Neural crest cell (in vitro differentiated cells): ENCODE measurements around the gene RPGRIP1. TPM values are rescaled to one million over a fixed set of nuclear protein-coding genes. Genes with fewer than 3 reads are reported as not detected.

Experiments
- DNase-seq: peaks from one replicate; pipeline ENCODE4 v3.0.0; 2021; ENCODE audit warnings: low read depth, mixed read lengths, low spot score
- H3K27ac Mint-ChIP-seq: one replicate; pipeline ENCODE4 v1.8.0; 2021; ENCODE audit warnings: mild to moderate bottlenecking, mixed read lengths; ENCODE audit not compliant: unreplicated experiment
- H3K27me3 Mint-ChIP-seq: 2 replicates; pipeline ENCODE4 v1.8.0; 2021; ENCODE audit warnings: low read depth, mild to moderate bottlenecking, mixed read lengths
- H3K36me3 Mint-ChIP-seq: 2 replicates; pipeline ENCODE4 v1.8.0; 2021; ENCODE audit warnings: low read depth, mild to moderate bottlenecking, mixed read lengths
- H3K4me1 Mint-ChIP-seq: 2 replicates; pipeline ENCODE4 v1.8.0; 2021; ENCODE audit warnings: mixed read lengths
- H3K4me3 Mint-ChIP-seq: one replicate; pipeline ENCODE4 v1.8.0; 2021; ENCODE audit warnings: mild to moderate bottlenecking, mixed read lengths
- H3K9me3 Mint-ChIP-seq: 2 replicates; pipeline ENCODE4 v1.8.0; 2021; ENCODE audit warnings: mixed read lengths
- total RNA-seq: library from RNA; stranded (reverse); gene quantifications from 2 replicates; pipeline ENCODE4 v1.2.1, GENCODE V29; 2021
- TF ChIP-seq, protein P1 (sequence below): fragments of 200-600 bp; sonication (generic); conservative IDR thresholded peaks from 2 replicates; pipeline ENCODE4 v1.5.0; 2021; ENCODE audit warnings: antibody characterized with exemption, mild to moderate bottlenecking

Gene RPGRIP1
- total RNA-seq, 1 donor from 2014 or later = not detected

GRCh38 chr14:21262410-21262809 lies 17.5 kb upstream of the RPGRIP1 start:
- H3K36me3 Mint-ChIP-seq = peaks cover 42% of the 10 kb centered on the region
- H3K4me1 Mint-ChIP-seq = peaks cover 73% of the 10 kb centered on the region
- no peaks in the 10 kb centered on the region for H3K27me3 Mint-ChIP-seq
- H3K9me3 Mint-ChIP-seq = no peaks in the 10 kb centered on the region
- H3K4me3 Mint-ChIP-seq = peak overlapping the region; percentile 79
- no peak for DNase-seq
- TF ChIP-seq, protein P1, sequence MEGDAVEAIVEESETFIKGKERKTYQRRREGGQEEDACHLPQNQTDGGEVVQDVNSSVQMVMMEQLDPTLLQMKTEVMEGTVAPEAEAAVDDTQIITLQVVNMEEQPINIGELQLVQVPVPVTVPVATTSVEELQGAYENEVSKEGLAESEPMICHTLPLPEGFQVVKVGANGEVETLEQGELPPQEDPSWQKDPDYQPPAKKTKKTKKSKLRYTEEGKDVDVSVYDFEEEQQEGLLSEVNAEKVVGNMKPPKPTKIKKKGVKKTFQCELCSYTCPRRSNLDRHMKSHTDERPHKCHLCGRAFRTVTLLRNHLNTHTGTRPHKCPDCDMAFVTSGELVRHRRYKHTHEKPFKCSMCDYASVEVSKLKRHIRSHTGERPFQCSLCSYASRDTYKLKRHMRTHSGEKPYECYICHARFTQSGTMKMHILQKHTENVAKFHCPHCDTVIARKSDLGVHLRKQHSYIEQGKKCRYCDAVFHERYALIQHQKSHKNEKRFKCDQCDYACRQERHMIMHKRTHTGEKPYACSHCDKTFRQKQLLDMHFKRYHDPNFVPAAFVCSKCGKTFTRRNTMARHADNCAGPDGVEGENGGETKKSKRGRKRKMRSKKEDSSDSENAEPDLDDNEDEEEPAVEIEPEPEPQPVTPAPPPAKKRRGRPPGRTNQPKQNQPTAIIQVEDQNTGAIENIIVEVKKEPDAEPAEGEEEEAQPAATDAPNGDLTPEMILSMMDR = no peak
- no peak overlapping the region for H3K27ac Mint-ChIP-seq

GRCh38 chr14:21263284-21264024 lies 16.4 kb upstream of the RPGRIP1 start:
- peaks cover 46% of the 10 kb centered on the region for H3K36me3 Mint-ChIP-seq
- no peaks in the 10 kb centered on the region for H3K9me3 Mint-ChIP-seq
- peak overlapping the region; percentile 92 for H3K4me3 Mint-ChIP-seq
- peaks cover 72% of the 10 kb centered on the region for H3K4me1 Mint-ChIP-seq
- DNase-seq = no peak
- H3K27ac Mint-ChIP-seq = no peak overlapping the region
- TF ChIP-seq, protein P1 = no peak
- no peaks in the 10 kb centered on the region for H3K27me3 Mint-ChIP-seq

DNA sequence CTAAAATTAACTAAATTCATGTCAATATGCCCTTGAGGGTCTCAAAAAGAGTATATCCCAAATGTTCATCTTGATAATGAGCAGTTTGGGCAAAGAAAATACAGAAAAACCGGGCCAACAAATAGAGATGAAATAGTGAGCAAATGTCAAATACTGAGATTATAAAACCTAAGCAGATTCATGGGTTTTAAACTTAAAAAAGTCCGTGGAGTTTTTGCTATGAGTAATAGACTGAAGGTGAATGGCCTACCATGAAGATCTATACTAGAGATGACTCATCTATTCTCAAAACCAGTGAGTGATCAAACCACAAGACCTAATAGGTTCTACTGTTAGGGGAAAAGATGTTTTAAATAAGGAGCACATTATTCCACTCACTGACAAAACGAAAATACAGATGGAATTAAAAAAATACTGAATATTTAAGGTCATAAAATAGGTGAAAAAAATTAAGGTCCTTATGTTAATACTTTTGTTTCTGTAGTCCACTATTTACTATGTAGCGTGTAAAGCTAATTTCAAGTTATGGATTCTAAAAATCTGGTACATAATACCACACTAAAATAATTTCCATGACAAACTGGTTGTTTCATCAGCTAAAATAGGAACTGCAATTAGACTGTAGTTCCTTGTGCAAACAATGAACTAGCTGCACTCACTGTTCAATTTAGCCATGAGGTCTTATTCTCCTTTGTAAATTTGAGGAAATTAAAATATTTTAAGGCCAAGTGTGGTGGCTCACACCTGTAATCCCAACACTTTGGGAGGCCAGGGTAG lies 15.7 kb upstream of the RPGRIP1 start:
- H3K9me3 Mint-ChIP-seq = no peaks in the 10 kb centered on the region
- H3K4me3 Mint-ChIP-seq = peak overlapping the region; percentile 92
- H3K27ac Mint-ChIP-seq = no peak overlapping the region
- TF ChIP-seq, protein P1 = no peak
- H3K36me3 Mint-ChIP-seq = peaks cover 42% of the 10 kb centered on the region
- peaks cover 66% of the 10 kb centered on the region for H3K4me1 Mint-ChIP-seq
- DNase-seq = no peak
- peaks cover 2% of the 10 kb centered on the region for H3K27me3 Mint-ChIP-seq

- no peaks in the 10 kb centered on the region for H3K9me3 Mint-ChIP-seq
- peaks cover 58% of the 10 kb centered on the region for H3K4me1 Mint-ChIP-seq
- TF ChIP-seq, protein P1 = no peak
- peaks cover 32% of the 10 kb centered on the region for H3K36me3 Mint-ChIP-seq
- peaks cover 5% of the 10 kb centered on the region for H3K27me3 Mint-ChIP-seq
- peak overlapping the region; percentile 100 for H3K27ac Mint-ChIP-seq
- peak overlapping the region; percentile 92 for H3K4me3 Mint-ChIP-seq
- DNase-seq = no peak
Measured at GRCh38 chr14:21267431-21267845, 12.4 kb upstream of the RPGRIP1 start.

DNA sequence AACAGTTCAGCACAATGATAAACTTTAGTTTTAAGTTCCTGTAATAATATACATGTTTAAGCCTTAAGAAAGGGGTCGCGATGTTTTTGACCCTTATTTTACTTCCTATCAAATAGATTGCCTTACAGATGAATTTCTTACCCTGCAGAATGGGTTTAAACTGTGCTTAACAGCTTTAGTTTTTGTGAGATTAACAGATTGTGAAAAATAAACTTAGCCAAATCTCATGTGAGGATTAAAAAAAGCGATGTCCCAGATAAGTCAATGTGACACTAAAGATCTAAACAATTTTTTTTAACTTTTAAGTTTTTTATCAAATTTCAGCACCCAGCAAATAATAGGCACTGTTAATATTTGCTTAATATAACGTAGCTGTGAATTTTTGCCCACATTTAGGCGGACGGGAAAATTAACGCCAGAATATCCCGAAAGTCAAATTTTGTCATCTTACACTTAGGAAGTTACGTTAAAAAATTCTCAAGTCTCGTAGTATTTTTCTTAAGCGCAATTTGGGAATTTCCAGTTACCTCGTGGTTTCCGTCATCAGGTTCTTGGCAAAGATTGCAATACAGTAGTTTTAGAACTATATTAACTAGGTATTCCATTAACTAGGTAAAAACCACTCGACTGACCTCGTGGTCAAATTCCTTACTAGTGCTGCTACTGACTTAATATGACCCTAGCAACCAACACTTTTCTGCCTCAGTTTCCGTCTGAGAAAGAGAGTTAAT lies 11.8 kb upstream of the RPGRIP1 start:
- H3K4me1 Mint-ChIP-seq = peaks cover 53% of the 10 kb centered on the region
- no peaks in the 10 kb centered on the region for H3K9me3 Mint-ChIP-seq
- TF ChIP-seq, protein P1 = no peak
- peak overlapping the region; percentile 92 for H3K4me3 Mint-ChIP-seq
- peak overlapping the region; percentile 100 for H3K27ac Mint-ChIP-seq
- H3K27me3 Mint-ChIP-seq = peaks cover 5% of the 10 kb centered on the region
- peaks cover 30% of the 10 kb centered on the region for H3K36me3 Mint-ChIP-seq
- no peak for DNase-seq
